ENCODE measurements around the gene TCF25. TPM values are rescaled to one million over a fixed set of nuclear protein-coding genes. Genes with fewer than 3 reads are reported as not detected.

The TCF25 gene
- total RNA-seq, 4 donors from 2014 or later, result 132 to 197 (median 147) TPM

DNA sequence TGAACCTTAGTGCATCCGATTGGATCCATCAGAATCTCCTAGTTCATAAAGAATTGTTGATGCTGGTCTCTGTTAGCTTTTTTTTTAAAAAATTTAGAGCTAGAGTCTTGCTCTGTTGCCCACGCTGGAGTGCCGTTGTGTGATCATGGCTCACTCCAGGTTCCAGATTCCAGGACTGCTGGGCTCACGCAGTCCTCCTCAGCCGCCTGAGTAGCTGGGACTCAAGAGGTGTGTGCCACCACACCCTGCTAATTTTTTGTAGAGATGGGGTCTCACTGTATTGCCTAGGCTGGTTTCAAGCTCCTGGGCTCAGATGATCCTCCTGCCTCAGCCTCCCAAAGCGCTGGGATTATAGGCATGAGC is 8.0 kb downstream of the TCF25 start:
- TF ChIP-seq, protein P1, sequence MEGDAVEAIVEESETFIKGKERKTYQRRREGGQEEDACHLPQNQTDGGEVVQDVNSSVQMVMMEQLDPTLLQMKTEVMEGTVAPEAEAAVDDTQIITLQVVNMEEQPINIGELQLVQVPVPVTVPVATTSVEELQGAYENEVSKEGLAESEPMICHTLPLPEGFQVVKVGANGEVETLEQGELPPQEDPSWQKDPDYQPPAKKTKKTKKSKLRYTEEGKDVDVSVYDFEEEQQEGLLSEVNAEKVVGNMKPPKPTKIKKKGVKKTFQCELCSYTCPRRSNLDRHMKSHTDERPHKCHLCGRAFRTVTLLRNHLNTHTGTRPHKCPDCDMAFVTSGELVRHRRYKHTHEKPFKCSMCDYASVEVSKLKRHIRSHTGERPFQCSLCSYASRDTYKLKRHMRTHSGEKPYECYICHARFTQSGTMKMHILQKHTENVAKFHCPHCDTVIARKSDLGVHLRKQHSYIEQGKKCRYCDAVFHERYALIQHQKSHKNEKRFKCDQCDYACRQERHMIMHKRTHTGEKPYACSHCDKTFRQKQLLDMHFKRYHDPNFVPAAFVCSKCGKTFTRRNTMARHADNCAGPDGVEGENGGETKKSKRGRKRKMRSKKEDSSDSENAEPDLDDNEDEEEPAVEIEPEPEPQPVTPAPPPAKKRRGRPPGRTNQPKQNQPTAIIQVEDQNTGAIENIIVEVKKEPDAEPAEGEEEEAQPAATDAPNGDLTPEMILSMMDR (IDR thresholded peaks at IDR 0.05), result no peak
- TF ChIP-seq POLR2A (IDR thresholded peaks at IDR 0.05), result no peak
- intact Hi-C loops (cut with DNase I; ENCODE audit: low total_unique reads), result no loop called here
- DNase-seq (ENCODE audit: low spot score in 2 of 2), result no peak
- no peak overlapping the region for H3K4me3 ChIP-seq (ENCODE audit: low read depth, poor library complexity, severe bottlenecking)
- 68 to 70% methylated on average over 6 of the region's 6 CpGs for WGBS, 2 donors

DNA sequence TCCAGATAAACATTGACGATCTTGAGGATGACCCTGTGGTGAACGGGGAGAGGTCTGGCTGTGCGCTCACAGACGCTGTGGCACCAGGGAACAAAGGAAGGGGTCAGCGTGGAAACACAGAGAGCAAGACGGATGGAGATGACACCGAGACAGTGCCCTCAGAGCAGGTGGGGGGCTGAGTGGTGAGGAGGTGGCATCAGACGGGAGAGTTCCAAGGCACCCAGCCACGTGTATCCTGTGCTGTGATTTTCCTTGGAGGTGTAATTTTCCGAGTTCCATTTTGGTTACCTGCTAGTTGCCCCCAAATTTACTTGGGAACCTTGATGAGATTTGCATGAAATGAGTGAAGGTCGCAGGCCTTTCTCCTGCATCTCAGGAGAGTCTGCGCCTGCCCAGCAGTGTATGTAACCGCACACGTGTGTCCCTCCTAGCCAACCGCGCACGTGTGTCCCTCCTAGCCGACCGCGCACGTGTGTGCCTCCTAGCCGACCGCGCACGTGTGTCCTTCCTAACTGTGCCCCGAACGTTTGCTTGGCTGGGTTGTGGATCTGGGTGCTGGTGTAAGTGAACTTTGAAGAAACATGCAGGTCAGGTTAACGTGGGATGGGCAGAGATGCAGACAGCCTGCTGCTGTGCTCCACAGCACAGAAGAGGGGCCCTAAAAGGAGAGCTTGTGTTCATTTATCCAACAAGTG is 10.1 kb downstream of the TCF25 start:
- DNase-seq (ENCODE audit: low spot score in 2 of 2), result no peak
- H3K4me3 ChIP-seq (ENCODE audit: low read depth, poor library complexity, severe bottlenecking), result no peak overlapping the region
- intact Hi-C loops (cut with DNase I; ENCODE audit: low total_unique reads), result no loop called here
- TF ChIP-seq, protein P1 (IDR thresholded peaks at IDR 0.05), result no peak
- no peak for TF ChIP-seq POLR2A (IDR thresholded peaks at IDR 0.05)
- 93 to 95% methylated on average over 28 of the region's 28 CpGs for WGBS, 2 donors

DNA sequence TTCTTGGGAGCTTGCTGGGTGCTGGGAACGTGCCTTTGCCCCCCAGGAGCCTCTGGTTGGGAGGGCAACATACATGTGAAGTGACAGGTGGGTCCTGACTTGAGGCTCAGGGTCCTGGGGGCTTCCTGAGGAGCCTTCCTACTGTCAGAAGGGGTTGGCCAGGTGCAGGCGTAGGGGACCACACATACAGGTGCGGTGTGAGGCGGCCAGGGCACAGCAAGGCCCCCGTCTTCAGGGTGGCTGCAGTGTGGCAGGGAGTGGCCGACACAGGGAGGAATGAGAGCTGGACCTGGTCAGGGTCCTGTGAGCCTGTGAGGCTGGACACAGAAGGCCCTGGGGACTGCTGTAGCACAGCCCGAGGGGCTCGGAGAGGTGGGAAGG is 10.6 kb downstream of the TCF25 start:
- 95 to 98% methylated on average over 8 of the region's 8 CpGs for WGBS, 2 donors
- no peak overlapping the region for H3K4me3 ChIP-seq (ENCODE audit: low read depth, poor library complexity, severe bottlenecking)
- DNase-seq (ENCODE audit: low spot score in 2 of 2), result no peak
- intact Hi-C loops (cut with DNase I; ENCODE audit: low total_unique reads), result no loop called here
- TF ChIP-seq, protein P1 (IDR thresholded peaks at IDR 0.05), result no peak
- no peak for TF ChIP-seq POLR2A (IDR thresholded peaks at IDR 0.05)

DNA sequence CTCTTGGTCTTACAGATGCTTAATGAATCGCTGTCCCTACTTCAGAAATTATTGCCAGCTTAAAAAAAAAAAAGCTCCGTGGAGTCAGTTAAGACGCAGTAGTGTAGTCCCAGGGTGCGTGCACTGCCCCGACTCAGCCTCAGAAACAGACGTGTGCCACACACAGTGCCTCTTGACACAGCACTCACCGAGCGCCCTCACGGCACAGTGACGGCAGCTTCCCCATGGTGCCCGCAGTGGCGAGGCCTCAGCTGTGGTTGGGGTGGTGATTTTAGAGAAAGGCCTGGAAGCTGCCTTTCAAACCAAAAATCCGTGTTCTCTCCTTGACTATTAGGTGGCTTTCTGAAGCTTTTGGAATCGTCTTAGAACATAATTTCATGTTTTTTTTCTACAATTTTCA is 13.9 kb downstream of the TCF25 start:
- DNase-seq (ENCODE audit: low spot score in 2 of 2), result no peak
- H3K4me3 ChIP-seq (ENCODE audit: low read depth, poor library complexity, severe bottlenecking), result no peak overlapping the region
- intact Hi-C loops (cut with DNase I; ENCODE audit: low total_unique reads), result no loop called here
- 96% methylated on average over 14 of the region's 14 CpGs for WGBS, 2 donors
- TF ChIP-seq POLR2A (IDR thresholded peaks at IDR 0.05), result no peak
- TF ChIP-seq, protein P1 (IDR thresholded peaks at IDR 0.05), result no peak

DNA sequence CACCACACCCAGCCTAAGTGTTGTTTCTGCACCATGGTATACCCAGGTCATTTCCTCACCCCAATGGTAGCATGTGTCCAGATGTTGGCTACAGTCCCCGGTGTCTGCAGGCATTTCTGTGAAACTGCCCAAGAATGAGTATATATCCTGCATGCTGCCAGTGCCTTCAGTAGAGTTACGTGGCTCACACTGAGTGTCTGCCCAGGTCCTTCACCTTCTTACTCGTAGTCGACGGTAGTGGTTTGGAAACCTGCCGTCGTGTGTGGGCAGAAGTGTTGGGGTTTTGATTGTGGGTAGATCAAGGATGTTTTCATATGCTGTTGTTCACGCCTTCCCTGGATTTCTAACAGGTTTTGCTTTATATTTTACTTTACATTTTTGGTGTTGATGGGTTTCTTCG is 16.8 kb downstream of the TCF25 start:
- intact Hi-C loops (cut with DNase I; ENCODE audit: low total_unique reads), result no loop called here
- TF ChIP-seq POLR2A (IDR thresholded peaks at IDR 0.05), result no peak
- TF ChIP-seq, protein P1 (IDR thresholded peaks at IDR 0.05), result no peak
- no peak overlapping the region for H3K4me3 ChIP-seq (ENCODE audit: low read depth, poor library complexity, severe bottlenecking)
- WGBS, 2 donors, result 88 to 89% methylated on average over 9 of the region's 9 CpGs
- DNase-seq (ENCODE audit: low spot score in 2 of 2), result no peak
